ENCODE measurements around the gene ACKR2. TPM values are rescaled to one million over a fixed set of nuclear protein-coding genes. Genes with fewer than 3 reads are reported as not detected.
A peak's percentile ranks its signal among the peaks of the same experiment; 100 is the strongest.

Gene ACKR2
- total RNA-seq, 1 donor = not detected

GRCh38 chr3:42836150-42837123, 27.2 kb downstream of the ACKR2 start:
- H2AFZ ChIP-seq (ENCODE audit: low read length) = no peak overlapping the region
- no peak overlapping the region for H3K4me3 ChIP-seq (ENCODE audit: insufficient read depth, low read length)
- H3K4me1 ChIP-seq (ENCODE audit: insufficient read depth, low read length) = no peaks in the 10 kb centered on the region
- no peaks in the 10 kb centered on the region for H4K20me1 ChIP-seq (ENCODE audit: insufficient read depth, low read length)
- H3K36me3 ChIP-seq (ENCODE audit: insufficient read depth, low read length) = no peaks in the 10 kb centered on the region
- no peak overlapping the region for H3K27ac ChIP-seq (ENCODE audit: low read depth, low read length)
- no peak for TF ChIP-seq CTCF (IDR thresholded peaks at IDR 0.05; ENCODE audit: extremely low read depth, low read depth, low read length)
- H3K9me3 ChIP-seq (ENCODE audit: low read depth, low read length) = no peaks in the 10 kb centered on the region
- DNase-seq (ENCODE audit: insufficient read length, low spot score, missing footprints) = no peak
- no peak overlapping the region for H3K4me2 ChIP-seq (ENCODE audit: insufficient read depth, low read length)
- peaks cover 6% of the 10 kb centered on the region for H3K27me3 ChIP-seq (ENCODE audit: insufficient read depth, low read length)
- H3K79me2 ChIP-seq (ENCODE audit: insufficient read depth, low read length) = no peaks in the 10 kb centered on the region

- H4K20me1 ChIP-seq (ENCODE audit: insufficient read depth, low read length) = no peaks in the 10 kb centered on the region
- TF ChIP-seq CTCF (IDR thresholded peaks at IDR 0.05; ENCODE audit: extremely low read depth, low read depth, low read length) = no peak
- no peaks in the 10 kb centered on the region for H3K4me1 ChIP-seq (ENCODE audit: insufficient read depth, low read length)
- H3K4me2 ChIP-seq (ENCODE audit: insufficient read depth, low read length) = no peak overlapping the region
- H3K27ac ChIP-seq (ENCODE audit: low read depth, low read length) = no peak overlapping the region
- no peaks in the 10 kb centered on the region for H3K9me3 ChIP-seq (ENCODE audit: low read depth, low read length)
- H3K27me3 ChIP-seq (ENCODE audit: insufficient read depth, low read length) = peaks cover 6% of the 10 kb centered on the region
- no peaks in the 10 kb centered on the region for H3K36me3 ChIP-seq (ENCODE audit: insufficient read depth, low read length)
- no peak for DNase-seq (ENCODE audit: insufficient read length, low spot score, missing footprints)
- no peak overlapping the region for H3K4me3 ChIP-seq (ENCODE audit: insufficient read depth, low read length)
- no peak overlapping the region for H2AFZ ChIP-seq (ENCODE audit: low read length)
- no peaks in the 10 kb centered on the region for H3K79me2 ChIP-seq (ENCODE audit: insufficient read depth, low read length)
These were observed 29.3 kb downstream of the ACKR2 start for GRCh38 chr3:42838571-42838970.

- Histone ChIP-seq H2AFZ (ENCODE audit: low read length) (peak overlapping the region; percentile 75), H3K4me3 (ENCODE audit: insufficient read depth, low read length) (peak overlapping the region; percentile 51), H3K36me3 (ENCODE audit: insufficient read depth, low read length) (no peaks in the 10 kb centered on the region), H4K20me1 (ENCODE audit: insufficient read depth, low read length) (no peaks in the 10 kb centered on the region), H3K79me2 (ENCODE audit: insufficient read depth, low read length) (no peaks in the 10 kb centered on the region), H3K27me3 (ENCODE audit: insufficient read depth, low read length) (peaks cover 8% of the 10 kb centered on the region), H3K9me3 (ENCODE audit: low read depth, low read length) (no peaks in the 10 kb centered on the region), H3K4me1 (ENCODE audit: insufficient read depth, low read length) (no peaks in the 10 kb centered on the region), H3K4me2 (ENCODE audit: insufficient read depth, low read length) (peak overlapping the region; percentile 73), H3K27ac (ENCODE audit: low read depth, low read length) (no peak overlapping the region)
- peak; percentile 80 for DNase-seq (ENCODE audit: insufficient read length, low spot score, missing footprints)
- TF ChIP-seq CTCF (IDR thresholded peaks at IDR 0.05; ENCODE audit: extremely low read depth, low read depth, low read length) = peak; percentile 68
These were observed 30.4 kb downstream of the ACKR2 start for GRCh38 chr3:42839616-42840015.

- no peak overlapping the region for H3K4me3 ChIP-seq (ENCODE audit: insufficient read depth, low read length)
- no peaks in the 10 kb centered on the region for H3K4me1 ChIP-seq (ENCODE audit: insufficient read depth, low read length)
- no peak for TF ChIP-seq CTCF (IDR thresholded peaks at IDR 0.05; ENCODE audit: extremely low read depth, low read depth, low read length)
- H2AFZ ChIP-seq (ENCODE audit: low read length) = no peak overlapping the region
- DNase-seq (ENCODE audit: insufficient read length, low spot score, missing footprints) = no peak
- peaks cover 15% of the 10 kb centered on the region for H3K27me3 ChIP-seq (ENCODE audit: insufficient read depth, low read length)
- H3K4me2 ChIP-seq (ENCODE audit: insufficient read depth, low read length) = no peak overlapping the region
- no peak overlapping the region for H3K27ac ChIP-seq (ENCODE audit: low read depth, low read length)
- H3K79me2 ChIP-seq (ENCODE audit: insufficient read depth, low read length) = no peaks in the 10 kb centered on the region
- H3K36me3 ChIP-seq (ENCODE audit: insufficient read depth, low read length) = no peaks in the 10 kb centered on the region
- no peaks in the 10 kb centered on the region for H3K9me3 ChIP-seq (ENCODE audit: low read depth, low read length)
- H4K20me1 ChIP-seq (ENCODE audit: insufficient read depth, low read length) = no peaks in the 10 kb centered on the region
These were observed 32.1 kb downstream of the ACKR2 start for GRCh38 chr3:42841332-42841731.
